Measurements from ENCODE around the gene CHAC1. TPM values are rescaled to one million over a fixed set of nuclear protein-coding genes. Genes with fewer than 3 reads are reported as not detected.

The CHAC1 gene
- total RNA-seq, 1 donor: 30.0 TPM

- DNase-seq (ENCODE audit: insufficient read length, low spot score, missing footprints): peak; percentile 52
- Histone ChIP-seq H3K27me3 (ENCODE audit: insufficient read depth, low read length) (no peaks in the 10 kb centered on the region), H3K4me2 (ENCODE audit: insufficient read depth, low read length) (no peak overlapping the region), H3K27ac (ENCODE audit: low read depth, low read length) (no peak overlapping the region), H4K20me1 (ENCODE audit: insufficient read depth, low read length) (no peaks in the 10 kb centered on the region), H2AFZ (ENCODE audit: low read length) (no peak overlapping the region), H3K4me1 (ENCODE audit: insufficient read depth, low read length) (peaks cover 12% of the 10 kb centered on the region), H3K79me2 (ENCODE audit: insufficient read depth, low read length) (peaks cover 11% of the 10 kb centered on the region), H3K9me3 (ENCODE audit: low read depth, low read length) (no peaks in the 10 kb centered on the region), H3K4me3 (ENCODE audit: insufficient read depth, low read length) (no peak overlapping the region), H3K36me3 (ENCODE audit: insufficient read depth, low read length) (peaks cover 6% of the 10 kb centered on the region)
- TF ChIP-seq CTCF (IDR thresholded peaks at IDR 0.05; ENCODE audit: extremely low read depth, low read depth, low read length): no peak
Observed at GRCh38 chr15:40956541-40956982, 3.3 kb downstream of the CHAC1 start.

GRCh38 chr15:40957041-40957555 is 3.8 kb downstream of the CHAC1 start:
- Histone ChIP-seq H3K79me2 (ENCODE audit: insufficient read depth, low read length) (peaks cover 11% of the 10 kb centered on the region), H4K20me1 (ENCODE audit: insufficient read depth, low read length) (no peaks in the 10 kb centered on the region), H3K4me3 (ENCODE audit: insufficient read depth, low read length) (no peak overlapping the region), H3K4me2 (ENCODE audit: insufficient read depth, low read length) (no peak overlapping the region), H3K27me3 (ENCODE audit: insufficient read depth, low read length) (no peaks in the 10 kb centered on the region), H2AFZ (ENCODE audit: low read length) (no peak overlapping the region), H3K27ac (ENCODE audit: low read depth, low read length) (no peak overlapping the region), H3K4me1 (ENCODE audit: insufficient read depth, low read length) (peaks cover 12% of the 10 kb centered on the region), H3K36me3 (ENCODE audit: insufficient read depth, low read length) (peaks cover 6% of the 10 kb centered on the region), H3K9me3 (ENCODE audit: low read depth, low read length) (no peaks in the 10 kb centered on the region)
- TF ChIP-seq CTCF (IDR thresholded peaks at IDR 0.05; ENCODE audit: extremely low read depth, low read depth, low read length): no peak
- DNase-seq (ENCODE audit: insufficient read length, low spot score, missing footprints): peak; percentile 5

- TF ChIP-seq CTCF (IDR thresholded peaks at IDR 0.05; ENCODE audit: extremely low read depth, low read depth, low read length): no peak
- H3K79me2 ChIP-seq (ENCODE audit: insufficient read depth, low read length): peaks cover 11% of the 10 kb centered on the region
- no peaks in the 10 kb centered on the region for H3K27me3 ChIP-seq (ENCODE audit: insufficient read depth, low read length)
- DNase-seq (ENCODE audit: insufficient read length, low spot score, missing footprints): peak; percentile 79
- H4K20me1 ChIP-seq (ENCODE audit: insufficient read depth, low read length): no peaks in the 10 kb centered on the region
- no peak overlapping the region for H3K4me2 ChIP-seq (ENCODE audit: insufficient read depth, low read length)
- H3K27ac ChIP-seq (ENCODE audit: low read depth, low read length): no peak overlapping the region
- peaks cover 6% of the 10 kb centered on the region for H3K36me3 ChIP-seq (ENCODE audit: insufficient read depth, low read length)
- peaks cover 8% of the 10 kb centered on the region for H3K4me1 ChIP-seq (ENCODE audit: insufficient read depth, low read length)
- no peaks in the 10 kb centered on the region for H3K9me3 ChIP-seq (ENCODE audit: low read depth, low read length)
- H2AFZ ChIP-seq (ENCODE audit: low read length): no peak overlapping the region
- no peak overlapping the region for H3K4me3 ChIP-seq (ENCODE audit: insufficient read depth, low read length)
Observed at GRCh38 chr15:40957581-40958051, 4.3 kb downstream of the CHAC1 start.

GRCh38 chr15:40958146-40958545 is 4.9 kb downstream of the CHAC1 start:
- H3K9me3 ChIP-seq (ENCODE audit: low read depth, low read length): no peaks in the 10 kb centered on the region
- H3K4me3 ChIP-seq (ENCODE audit: insufficient read depth, low read length): no peak overlapping the region
- H2AFZ ChIP-seq (ENCODE audit: low read length): no peak overlapping the region
- H3K27me3 ChIP-seq (ENCODE audit: insufficient read depth, low read length): no peaks in the 10 kb centered on the region
- H3K4me1 ChIP-seq (ENCODE audit: insufficient read depth, low read length): peaks cover 7% of the 10 kb centered on the region
- H3K36me3 ChIP-seq (ENCODE audit: insufficient read depth, low read length): peaks cover 6% of the 10 kb centered on the region
- H3K27ac ChIP-seq (ENCODE audit: low read depth, low read length): no peak overlapping the region
- no peaks in the 10 kb centered on the region for H4K20me1 ChIP-seq (ENCODE audit: insufficient read depth, low read length)
- H3K4me2 ChIP-seq (ENCODE audit: insufficient read depth, low read length): no peak overlapping the region
- peaks cover 11% of the 10 kb centered on the region for H3K79me2 ChIP-seq (ENCODE audit: insufficient read depth, low read length)
- no peak for TF ChIP-seq CTCF (IDR thresholded peaks at IDR 0.05; ENCODE audit: extremely low read depth, low read depth, low read length)
- DNase-seq (ENCODE audit: insufficient read length, low spot score, missing footprints): no peak

Data from osteoblast (primary cell).